Inferior parietal cortex (tissue), 1 donor: ENCODE data around the gene TFDP1.
"Not testable (repeated sequence)": the region's sequence is repeated elsewhere in the genome, so short reads cannot be mapped to it uniquely, and the experiment has no call there.

Source experiments
- DNase-seq: peaks from one replicate; pipeline ENCODE4 v3.0.0-alpha.2; 2016; ENCODE audit errors: extremely low spot score

TFDP1 gene

DNA sequence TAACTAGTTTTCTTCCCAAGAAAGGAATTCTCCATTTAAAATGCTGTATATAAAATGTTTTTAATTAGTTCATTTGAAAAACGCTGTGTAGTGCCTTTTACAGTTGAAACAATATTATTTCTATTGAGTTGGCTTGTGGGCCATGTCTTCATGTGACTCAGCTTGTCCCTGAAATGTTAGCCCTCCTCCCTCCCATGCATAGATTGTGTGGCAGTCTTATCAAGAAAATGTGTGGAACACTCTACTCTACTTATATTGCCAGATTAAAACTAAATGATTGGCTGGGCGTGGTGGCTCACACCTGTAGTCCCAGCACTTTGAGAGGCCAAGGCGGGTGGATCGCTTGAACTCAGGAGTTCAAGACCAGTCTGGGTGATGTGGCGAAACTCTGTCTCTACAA is 33.4 kb downstream of the TFDP1 start:
- no peak for DNase-seq

DNA sequence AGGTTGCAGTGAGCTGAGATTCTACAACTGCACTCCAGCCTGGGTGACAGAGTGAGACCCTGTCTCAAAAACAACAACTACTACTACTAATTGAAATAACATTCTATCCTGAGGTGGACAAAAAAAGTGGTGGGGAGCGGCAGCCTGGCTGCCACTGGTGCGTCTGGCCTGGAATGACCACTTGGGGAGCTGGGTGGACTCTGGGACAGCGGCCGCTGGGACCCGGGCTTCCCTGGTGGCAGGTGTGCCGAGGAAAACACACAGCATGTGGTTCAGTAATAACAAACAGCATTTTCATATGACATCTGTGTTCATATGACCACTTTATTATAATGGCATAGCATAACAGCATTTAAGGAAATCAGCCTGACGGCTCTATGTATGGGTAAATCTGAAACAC is 33.9 kb downstream of the TFDP1 start:
- no peak for DNase-seq

DNA sequence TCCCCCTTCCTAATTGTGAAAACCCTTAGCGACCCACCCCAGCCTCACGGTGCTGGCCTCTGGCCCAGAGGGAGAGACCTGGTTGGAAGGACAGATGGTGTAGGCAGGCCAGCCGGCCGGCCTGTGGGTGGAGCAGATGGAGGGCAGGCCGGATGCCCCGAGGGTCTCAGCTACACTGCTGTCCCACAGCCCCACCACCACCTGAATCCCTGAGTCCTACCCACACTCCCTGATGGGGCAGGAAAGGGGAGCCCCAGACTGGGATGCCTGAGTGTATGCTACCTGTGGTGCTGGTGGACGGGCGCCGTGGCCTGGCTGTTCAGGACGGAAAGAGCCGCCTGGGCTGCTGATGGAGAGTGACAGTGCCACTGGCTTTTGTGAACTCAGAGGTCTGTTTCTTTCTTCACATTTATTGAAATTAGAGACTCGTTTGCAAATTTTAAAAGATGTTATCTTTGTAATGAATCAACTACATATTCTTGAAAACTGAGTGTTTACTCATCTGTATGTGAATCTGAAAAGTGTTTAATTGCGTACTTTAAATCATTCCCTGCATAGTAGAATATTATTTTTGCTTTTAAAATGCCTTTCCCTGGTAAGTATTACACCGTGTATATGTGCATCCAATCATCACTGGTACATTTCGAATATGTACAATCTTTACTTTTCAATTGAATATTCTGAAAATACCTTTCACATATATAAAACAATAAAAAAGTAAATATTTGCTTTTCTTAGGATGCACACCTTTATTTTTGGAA is 35.7 kb downstream of the TFDP1 start:
- DNase-seq: no peak

DNA sequence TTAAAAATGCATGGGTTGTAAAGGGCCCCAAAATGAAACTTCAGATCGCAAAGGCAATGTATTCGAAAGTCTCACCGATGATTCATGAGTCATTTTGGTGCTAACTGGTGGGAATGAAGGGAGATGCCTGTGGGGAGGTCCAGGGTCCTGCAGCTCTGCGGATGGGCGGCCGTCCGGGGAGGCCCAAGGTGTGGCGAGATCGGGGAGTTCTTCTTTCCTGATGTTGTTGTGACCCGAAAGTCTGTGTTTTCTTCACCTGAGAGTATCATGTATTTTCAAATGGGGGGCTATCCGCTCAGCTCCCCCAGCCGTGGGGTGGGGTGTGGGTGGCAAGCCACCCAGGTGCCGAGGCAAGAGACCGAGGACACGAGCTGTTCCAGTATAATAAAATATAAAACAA is 36.5 kb downstream of the TFDP1 start:
- DNase-seq: no peak

DNA sequence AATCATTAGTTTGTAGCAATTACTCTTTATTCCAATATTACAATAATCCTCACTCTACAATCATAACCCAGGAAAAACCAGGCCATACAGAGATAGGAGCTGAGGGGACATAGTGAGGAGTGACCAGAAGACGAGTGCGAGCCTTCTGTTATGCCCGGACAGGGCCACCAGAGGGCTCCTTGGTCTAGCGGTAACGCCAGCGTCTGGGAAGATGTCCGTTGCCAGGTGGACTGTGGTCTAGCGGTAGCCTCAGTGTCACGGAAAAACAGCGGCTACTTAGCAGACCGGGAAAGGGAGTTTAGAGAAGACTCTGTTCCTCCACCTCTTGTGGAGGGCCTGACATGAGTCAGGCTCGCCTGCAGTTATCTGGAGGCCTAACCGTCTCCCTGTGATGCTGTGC is 36.9 kb downstream of the TFDP1 start:
- not testable (repeated sequence) for DNase-seq

DNA sequence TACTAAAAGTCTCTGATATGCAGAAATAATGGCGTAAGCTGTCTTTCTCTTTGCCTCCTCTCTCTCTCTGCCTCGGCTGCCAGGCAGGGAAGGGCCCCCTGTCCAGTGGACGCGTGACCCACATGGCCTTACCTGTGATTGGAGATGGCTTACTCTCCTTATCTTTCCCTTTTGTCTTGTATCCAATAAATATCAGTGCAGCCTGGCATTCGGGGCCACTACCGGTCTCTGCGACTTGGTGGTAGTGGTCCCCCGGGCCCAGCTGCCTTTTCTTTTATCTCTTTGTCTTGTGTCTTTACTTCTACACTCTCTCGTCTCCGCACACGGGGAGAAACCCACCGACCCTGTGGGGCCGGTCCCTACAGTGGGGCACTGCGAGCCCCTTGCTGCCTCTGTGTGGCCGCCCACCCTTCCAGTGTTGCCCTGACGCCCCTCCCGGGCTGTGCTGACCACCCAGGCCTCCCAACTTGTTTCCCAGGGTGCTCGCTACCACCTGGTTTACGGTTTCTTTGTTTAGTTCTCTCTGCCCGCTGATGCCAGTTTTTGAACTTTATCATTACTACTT is 37.5 kb downstream of the TFDP1 start:
- DNase-seq: not testable (repeated sequence)

DNA sequence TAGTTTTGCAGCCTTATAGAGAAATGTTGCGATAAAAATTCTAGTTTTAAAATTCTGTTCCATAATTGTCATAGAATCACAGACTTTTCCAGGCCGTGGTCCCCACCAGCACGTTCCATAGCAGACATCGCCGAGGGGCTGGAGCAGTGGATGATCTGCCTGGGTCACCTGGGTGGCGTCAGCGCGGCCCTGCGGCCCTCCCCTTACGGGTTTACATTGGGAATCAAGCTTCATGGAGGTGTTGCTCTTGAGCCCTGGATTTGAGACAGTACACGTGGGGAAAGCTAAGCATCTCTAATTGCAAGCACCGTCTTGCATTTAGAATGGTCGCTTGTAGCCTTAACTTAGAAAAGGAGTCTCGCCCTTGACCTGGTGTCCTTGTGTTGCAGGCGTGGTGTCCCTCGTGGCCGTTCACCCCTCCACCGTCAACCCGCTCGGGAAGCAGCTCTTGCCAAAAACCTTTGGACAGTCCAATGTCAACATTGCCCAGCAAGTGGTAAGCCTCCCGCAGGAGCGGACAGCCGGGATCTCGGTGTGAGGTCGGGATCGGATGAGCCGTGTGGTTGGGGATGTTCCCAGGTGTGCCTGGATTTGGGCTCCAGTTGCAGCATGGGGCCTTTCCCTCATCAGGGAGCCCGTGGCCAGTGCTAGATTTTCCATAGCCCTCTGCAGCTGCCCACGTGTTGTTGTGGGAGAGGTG is 38.4 kb downstream of the TFDP1 start:
- DNase-seq: no peak

DNA sequence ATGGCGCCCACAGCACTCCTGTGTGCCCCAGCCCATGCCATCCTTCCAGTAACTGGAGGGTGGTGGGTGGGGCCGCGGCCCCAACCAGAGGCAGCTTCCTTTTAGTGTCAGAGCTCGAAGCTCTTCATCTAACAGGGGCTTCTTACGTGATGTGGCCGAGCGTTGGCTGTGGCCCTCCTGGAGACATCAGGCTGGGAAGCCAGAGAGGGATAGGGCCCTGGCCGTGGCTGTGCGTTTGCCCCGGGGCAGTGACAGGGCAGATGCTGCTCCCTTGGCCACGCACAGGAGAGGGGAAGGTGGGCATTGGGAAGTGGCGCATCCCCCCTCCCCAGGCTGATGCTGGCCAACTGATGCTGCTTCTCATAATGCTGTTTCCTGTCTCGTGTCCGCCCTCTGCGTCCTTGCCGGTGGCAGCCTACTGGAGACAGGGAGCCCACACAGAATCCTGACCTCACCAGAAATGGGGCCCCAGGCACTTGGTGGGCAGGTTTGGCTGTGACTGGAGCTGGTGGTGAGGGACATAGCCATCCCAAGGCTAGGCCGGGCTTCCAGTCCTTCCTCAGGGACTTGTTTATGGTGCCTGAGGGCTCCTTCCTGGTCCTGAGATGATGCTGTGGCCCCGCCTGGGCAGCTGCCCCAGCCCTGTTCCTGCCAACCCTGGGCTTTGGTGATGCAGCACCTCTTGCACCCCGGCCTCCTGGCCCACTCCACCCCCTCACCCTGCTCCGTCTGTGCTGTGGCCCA is 39.1 kb downstream of the TFDP1 start:
- DNase-seq: no peak

DNA sequence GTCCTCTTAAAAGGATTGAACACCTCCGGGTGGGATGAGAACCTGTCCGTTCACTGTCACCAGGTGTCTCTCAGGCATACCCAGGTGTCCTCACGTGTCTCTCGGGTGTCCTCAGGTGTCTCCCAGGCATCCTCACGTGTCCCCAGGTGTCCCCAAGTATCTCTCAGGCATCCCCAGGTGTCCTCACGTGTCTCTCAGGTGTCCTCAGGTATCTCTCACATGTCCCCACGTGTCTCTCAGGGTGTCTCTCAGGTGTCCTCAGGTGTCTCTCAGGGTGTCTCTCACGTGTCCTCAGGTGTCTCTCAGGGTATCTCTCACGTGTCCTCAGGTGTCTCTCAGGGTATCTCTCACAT is 39.7 kb downstream of the TFDP1 start:
- no peak for DNase-seq

DNA sequence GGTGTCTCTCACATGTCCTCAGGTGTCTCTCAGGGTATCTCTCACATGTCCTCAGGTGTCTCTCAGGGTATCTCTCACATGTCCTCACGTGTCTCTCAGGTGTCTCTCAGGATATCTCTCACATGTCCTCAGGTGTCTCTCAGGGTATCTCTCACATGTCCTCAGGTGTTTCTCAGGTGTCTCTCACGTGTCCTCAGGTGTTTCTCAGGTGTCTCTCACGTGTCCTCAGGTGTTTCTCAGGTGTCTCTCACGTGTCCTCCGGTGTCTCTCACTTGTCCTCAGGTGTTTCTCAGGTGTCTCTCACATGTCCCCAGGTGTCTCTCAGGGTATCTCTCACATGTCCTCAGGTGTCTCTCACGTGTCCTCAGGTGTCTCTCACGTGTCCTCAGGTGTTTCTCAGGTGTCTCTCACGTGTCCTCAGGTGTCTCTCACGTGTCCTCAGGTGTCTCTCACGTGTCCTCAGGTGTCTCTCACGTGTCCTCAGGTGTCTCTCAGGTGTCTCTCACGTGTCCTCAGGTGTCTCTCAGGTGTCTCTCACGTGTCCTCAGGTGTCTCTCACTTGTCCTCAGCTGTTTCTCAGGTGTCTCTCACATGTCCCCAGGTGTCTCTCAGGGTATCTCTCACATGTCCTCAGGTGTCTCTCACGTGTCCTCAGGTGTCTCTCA is 40.2 kb downstream of the TFDP1 start:
- DNase-seq: not testable (repeated sequence)

DNA sequence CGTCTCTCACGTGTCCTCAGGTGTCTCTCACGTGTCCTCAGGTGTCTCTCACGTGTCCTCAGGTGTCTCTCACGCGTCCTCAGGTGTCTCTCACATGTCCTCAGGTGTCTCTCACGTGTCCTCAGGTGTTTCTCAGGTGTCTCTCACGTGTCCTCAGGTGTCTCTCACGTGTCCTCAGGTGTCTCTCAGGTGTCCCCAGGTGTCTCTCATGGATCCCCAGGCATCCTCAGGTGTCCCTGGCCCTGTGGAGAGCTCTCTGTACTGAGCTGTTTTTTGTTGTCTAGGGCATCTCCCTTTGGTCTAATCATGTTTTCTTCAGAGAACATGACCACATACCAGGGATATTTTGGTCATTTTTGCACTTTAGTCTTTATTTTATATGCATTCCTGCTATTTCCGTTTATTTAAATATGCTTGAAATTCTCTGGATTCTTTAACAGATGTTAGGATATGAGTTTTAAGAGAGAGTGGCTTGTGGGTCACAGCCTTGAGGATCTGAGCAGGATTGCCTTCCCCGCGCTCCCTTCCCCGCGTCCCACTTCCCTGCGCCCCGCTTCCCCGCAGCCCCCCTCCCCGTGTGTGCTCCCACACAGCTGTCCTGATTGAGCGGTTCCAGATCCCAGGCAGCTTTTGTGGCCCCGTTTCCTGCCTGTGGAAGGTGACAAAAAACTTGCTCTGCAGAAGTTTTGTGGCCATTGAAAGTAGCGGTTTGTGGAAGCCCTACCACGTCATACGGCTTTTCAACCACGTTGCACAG is 41.6 kb downstream of the TFDP1 start:
- DNase-seq: no peak

DNA sequence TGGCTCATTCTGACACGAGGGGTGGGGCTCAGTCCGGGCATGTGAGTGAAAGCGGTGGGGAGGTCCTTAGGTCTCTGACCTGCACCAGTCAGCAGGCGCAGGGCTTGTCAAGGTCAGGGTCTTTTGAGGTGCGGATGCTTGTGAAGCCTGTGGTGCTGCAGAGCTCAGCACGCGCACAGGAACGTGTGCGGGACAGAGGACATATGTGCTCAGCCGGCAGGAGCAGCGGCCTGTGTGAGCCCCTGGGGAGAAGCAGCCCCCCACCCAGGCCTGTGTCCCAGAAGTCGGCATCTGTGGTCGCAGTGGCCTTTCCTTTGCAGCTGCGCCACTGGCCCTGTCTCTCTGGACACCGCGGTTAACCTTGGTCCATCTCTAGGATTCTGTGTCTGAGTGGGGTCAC is 42.6 kb downstream of the TFDP1 start:
- no peak for DNase-seq

DNA sequence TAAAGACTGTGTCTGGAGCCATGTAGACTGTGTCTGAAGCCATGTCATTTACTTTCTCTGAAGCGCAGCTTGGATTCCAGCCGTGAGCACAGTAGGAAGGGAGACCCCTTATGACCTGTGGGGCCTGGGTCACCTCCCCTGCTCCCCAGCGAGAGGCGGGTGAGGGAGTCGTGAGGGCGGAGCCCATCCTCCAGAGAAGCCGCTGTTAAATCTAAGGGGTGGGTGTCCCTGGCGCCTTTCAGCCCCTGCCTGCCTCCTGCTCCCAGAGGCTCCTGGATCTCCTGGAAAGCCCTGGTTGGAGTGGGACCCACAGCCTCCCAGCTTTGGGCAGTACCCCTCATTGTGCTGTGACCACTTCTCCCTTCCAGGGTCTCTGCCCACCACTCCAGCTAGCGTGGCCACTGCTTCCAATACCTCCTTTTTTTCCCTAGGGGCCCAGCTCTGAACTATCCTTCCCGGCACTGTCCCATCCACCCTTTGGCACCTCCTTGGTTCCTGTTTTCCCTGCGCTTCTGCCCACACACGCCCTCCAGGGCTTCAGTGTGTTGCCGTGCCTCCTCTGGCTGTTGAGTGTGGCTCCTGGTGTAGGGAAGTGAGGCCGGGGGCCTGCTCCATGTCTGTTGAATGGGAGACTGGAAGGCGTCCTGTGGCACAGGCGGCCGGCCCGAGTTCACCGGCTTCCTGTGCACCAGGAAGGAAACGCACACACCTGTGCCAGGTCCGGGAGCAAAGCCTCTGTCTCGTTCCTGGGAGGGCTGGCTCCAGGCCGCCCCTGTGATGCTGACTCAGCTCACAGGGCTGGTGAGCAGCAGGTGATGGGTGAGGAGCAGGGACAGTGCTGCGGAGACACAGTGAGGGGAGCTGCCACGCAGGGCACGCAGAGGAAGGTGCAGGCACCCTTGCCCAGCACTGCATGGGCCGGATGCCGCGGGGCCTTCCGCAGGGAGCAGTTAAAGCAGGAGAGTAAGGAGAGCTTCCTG is 44.0 kb downstream of the TFDP1 start:
- DNase-seq: no peak

DNA sequence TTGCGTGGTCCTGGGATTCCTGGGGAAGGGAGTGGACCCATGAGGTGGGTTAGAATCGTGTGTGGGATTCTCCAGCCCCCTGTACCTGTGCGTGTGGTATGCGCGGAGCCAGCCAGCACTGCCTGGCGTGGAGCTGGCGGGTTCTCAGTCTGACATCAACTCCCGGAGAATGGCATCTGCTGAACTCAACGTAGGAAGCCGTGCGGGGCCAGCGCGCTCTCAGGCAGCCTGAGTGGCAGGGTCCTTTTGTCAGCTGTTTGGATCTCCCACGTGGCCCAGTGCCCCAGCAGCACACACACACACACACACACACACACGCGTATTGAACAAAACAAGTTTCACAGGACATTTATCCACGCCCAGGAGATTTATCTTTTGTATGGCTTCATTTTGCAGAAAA is 45.3 kb downstream of the TFDP1 start:
- DNase-seq: no peak

DNA sequence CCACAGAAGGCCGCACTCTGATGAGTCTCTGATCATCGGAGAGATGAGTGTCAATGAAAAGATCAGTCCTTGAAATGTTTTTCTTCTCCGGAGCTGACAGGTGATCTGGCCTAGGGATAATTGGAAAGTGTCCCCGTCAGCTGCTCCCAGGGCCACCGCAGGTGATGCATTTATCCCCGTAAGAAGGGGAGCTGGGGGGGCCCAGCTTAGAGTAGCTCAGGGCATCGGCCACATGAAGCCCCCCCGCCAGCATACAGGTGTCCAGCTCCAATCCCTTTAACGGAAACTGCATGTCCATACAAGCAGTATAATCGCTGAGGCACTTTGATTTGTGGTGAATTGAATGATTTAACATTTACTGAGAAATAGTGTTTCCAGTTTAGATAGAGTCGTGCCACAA is 45.7 kb downstream of the TFDP1 start:
- DNase-seq: no peak

DNA sequence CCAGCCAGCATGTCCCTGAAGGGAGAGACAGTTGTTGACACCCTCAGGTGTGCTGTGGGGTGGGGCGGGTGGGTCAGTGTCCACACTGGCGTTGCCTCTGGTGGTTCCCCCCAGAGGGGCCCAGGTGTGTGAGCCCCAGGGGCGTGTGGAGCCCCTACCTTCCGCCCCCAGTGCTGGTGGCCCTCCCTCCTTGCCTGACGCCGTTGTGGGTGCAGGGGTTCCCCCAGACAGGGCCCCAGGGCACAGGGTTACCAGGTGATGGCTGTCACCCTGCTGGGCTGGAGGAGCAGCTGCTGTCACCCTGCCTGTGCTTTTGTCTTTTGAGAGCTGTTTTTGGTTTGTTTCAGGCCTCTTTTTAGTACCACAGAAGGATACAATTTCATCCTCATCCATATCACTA is 46.3 kb downstream of the TFDP1 start:
- DNase-seq: no peak

DNA sequence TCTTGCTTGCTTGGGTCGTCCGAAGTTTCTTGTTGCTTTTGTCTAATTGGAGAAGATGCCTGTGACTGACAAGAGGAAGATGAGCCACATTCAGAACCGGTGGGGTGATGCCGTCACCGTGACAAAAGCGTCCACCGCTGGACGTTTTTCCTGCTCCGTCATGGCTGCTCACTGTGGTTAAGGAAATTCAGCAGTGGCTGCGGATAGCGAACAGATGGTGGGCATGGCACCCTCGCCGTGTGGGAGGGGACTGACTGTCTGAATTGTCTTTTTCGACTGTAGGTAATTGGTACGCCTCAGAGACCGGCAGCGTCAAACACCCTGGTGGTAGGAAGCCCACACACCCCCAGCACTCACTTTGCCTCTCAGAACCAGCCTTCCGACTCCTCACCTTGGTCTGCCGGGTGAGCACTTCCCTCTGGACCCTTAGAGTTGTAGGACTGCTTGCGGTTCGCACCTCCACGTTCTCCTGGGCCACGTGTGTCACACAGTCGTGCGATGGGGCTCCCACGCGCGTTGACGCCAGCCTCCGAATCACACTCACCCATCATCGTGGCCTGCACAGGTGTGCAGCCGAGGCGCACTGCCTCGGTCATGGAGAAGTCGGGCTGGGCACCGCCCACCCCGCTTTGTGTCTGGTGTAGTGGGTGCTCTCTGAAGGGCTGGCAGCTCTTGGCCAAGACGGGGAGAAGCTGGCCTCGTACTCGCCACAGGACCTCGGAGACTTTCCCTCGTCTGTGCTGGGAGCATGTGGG is 47.0 kb downstream of the TFDP1 start:
- DNase-seq: no peak

DNA sequence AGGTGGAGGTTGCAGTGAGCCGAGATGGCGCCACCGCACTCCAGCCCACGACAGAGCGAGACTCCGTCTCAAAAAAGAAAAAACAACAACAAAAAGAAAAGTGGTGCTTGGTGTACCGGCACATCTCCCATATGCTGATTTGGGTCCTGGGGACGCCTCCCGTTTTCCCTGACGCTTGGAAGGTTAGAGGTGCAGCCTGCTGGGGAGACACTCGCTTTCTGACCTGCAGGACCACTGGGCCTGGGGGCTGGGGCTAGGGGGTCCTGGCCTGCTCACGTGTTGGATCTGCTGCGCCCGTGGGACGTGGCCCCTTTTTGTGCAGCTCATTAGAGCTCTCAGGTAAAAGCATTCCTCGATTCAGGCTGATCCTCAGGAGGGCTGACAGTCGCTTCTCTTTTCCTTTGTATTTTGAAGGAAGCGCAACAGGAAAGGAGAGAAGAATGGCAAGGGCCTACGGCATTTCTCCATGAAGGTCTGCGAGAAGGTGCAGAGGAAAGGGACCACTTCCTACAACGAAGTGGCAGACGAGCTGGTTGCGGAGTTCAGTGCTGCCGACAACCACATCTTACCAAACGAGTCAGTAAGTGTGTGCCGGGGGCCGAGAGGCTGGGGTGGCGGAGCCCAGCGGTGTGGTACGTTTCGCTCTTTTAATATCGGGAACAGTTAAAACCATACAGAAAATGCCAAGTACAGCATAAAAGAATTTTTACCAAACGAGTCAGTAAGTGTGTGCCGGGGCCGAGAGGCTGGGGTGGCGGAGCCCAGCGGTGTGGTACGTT is 48.3 kb downstream of the TFDP1 start:
- no peak for DNase-seq

DNA sequence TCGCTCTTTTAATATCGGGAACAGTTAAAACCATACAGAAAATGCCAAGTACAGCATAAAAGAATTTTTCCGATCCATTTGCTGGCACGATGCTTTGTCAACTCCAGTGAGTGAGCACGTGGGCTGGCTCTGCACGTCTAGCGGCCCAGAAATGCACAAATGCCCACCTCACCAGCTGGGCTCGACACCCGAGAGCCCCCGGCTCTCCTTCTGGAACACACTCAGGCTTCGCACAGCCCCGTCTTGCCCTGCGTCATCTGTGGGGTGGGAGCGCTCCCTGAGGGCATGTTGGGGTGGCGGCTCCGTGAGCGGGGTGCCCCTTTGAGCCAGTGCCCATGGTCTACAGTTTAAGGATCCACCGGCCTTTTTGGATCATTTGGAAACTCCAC is 48.9 kb downstream of the TFDP1 start:
- DNase-seq: no peak
